ENCODE data around the gene SEBOX. TPM values are rescaled to one million over a fixed set of nuclear protein-coding genes. Genes with fewer than 3 reads are reported as not detected.

SEBOX gene
- total RNA-seq, 1 donor = not detected

DNA sequence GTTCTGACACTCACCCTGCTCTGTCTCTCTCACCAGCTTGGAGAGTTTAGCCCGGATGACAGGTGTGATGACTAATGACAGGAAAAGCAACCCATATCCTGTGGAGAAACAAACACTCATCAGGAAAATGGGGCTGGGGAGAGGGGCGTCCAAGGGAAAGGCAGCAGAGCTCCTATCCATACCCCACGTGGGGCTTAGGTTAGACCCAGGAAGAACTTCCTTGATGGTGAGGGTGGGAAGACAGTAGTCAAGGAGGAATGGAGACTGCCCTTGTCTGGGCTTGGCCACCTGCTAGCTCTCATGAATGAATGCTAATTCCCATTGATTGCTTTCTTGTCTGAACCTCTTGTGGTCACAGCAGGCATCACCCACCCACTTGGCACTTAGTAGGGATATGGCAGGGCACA, 37.2 kb upstream of the SEBOX start:
- no peaks in the 10 kb centered on the region for H3K9me3 ChIP-seq (ENCODE audit: low read depth, low read length)
- H2AFZ ChIP-seq (ENCODE audit: low read length) = no peak overlapping the region
- peak; percentile 73 for DNase-seq (ENCODE audit: insufficient read length, low spot score, missing footprints)
- TF ChIP-seq CTCF (IDR thresholded peaks at IDR 0.05; ENCODE audit: extremely low read depth, low read depth, low read length) = no peak
- H3K27me3 ChIP-seq (ENCODE audit: insufficient read depth, low read length) = no peaks in the 10 kb centered on the region
- H3K4me3 ChIP-seq (ENCODE audit: insufficient read depth, low read length) = no peak overlapping the region
- H3K27ac ChIP-seq (ENCODE audit: low read depth, low read length) = no peak overlapping the region
- H3K79me2 ChIP-seq (ENCODE audit: insufficient read depth, low read length) = no peaks in the 10 kb centered on the region
- H3K4me2 ChIP-seq (ENCODE audit: insufficient read depth, low read length) = no peak overlapping the region
- H3K36me3 ChIP-seq (ENCODE audit: insufficient read depth, low read length) = peaks cover 26% of the 10 kb centered on the region
- peaks cover 4% of the 10 kb centered on the region for H4K20me1 ChIP-seq (ENCODE audit: insufficient read depth, low read length)
- H3K4me1 ChIP-seq (ENCODE audit: insufficient read depth, low read length) = peaks cover 14% of the 10 kb centered on the region

DNA sequence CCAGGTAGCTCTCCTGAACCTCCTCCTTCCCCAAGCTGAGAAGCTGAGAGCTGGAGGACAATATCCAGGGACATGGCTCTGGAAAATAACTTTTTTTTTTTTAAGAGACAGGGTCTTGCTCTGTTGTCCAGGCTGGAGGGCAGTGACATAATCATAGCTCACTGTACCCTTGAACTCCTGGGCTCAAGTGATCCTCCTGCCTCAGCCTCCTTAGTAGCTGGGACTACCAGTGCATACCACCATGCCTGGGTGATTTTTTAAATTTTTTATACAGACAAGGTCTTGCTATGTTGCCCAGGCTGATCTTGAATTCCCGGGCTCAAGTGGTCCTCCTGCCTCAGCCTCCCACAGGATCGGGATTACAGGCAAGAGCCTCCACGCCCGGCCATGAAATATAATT, 34.8 kb upstream of the SEBOX start:
- Histone ChIP-seq H2AFZ (ENCODE audit: low read length) (no peak overlapping the region), H3K79me2 (ENCODE audit: insufficient read depth, low read length) (no peaks in the 10 kb centered on the region), H3K4me2 (ENCODE audit: insufficient read depth, low read length) (no peak overlapping the region), H3K27ac (ENCODE audit: low read depth, low read length) (no peak overlapping the region), H3K4me1 (ENCODE audit: insufficient read depth, low read length) (peaks cover 10% of the 10 kb centered on the region), H3K36me3 (ENCODE audit: insufficient read depth, low read length) (peaks cover 26% of the 10 kb centered on the region), H3K4me3 (ENCODE audit: insufficient read depth, low read length) (no peak overlapping the region), H3K27me3 (ENCODE audit: insufficient read depth, low read length) (no peaks in the 10 kb centered on the region), H3K9me3 (ENCODE audit: low read depth, low read length) (no peaks in the 10 kb centered on the region), H4K20me1 (ENCODE audit: insufficient read depth, low read length) (peaks cover 4% of the 10 kb centered on the region)
- no peak for DNase-seq (ENCODE audit: insufficient read length, low spot score, missing footprints)
- TF ChIP-seq CTCF (IDR thresholded peaks at IDR 0.05; ENCODE audit: extremely low read depth, low read depth, low read length) = no peak

DNA sequence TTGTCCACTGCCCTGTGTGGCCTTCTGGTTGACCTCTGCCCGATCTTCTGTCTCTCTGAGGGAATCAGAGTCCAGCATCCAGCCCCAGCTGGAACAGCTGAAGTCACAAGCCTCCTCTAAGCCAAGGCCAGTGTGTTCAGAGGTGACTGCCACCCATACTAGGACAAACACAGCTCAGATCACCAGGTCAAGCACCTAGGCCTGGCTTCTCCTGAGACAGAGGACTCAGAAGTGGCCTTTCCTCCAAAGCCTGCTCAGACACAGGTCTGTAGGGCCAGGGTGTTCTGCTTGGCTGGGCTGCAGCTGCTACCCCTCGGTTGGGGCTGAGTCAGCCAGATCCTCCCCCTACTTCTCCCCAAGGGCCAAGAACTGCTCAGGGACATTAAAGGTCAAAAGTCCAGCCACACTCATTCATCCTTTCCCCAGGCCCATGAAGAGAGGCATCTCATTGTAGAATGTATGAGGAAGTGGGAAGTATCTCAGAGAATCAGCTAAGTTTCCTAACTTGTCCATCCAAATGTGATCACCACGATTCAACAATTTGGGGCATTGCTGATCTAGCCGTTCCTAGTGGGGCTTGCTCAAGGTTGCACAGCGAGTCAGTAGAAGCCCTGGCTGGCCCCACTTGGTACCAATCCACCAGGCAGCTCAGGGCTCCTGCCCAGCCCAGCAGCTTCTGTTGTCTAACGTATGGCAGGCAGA, 33.4 kb upstream of the SEBOX start:
- H4K20me1 ChIP-seq (ENCODE audit: insufficient read depth, low read length) = peaks cover 4% of the 10 kb centered on the region
- H3K4me2 ChIP-seq (ENCODE audit: insufficient read depth, low read length) = no peak overlapping the region
- TF ChIP-seq CTCF (IDR thresholded peaks at IDR 0.05; ENCODE audit: extremely low read depth, low read depth, low read length) = no peak
- no peak for DNase-seq (ENCODE audit: insufficient read length, low spot score, missing footprints)
- H3K27ac ChIP-seq (ENCODE audit: low read depth, low read length) = no peak overlapping the region
- H3K27me3 ChIP-seq (ENCODE audit: insufficient read depth, low read length) = no peaks in the 10 kb centered on the region
- H2AFZ ChIP-seq (ENCODE audit: low read length) = no peak overlapping the region
- no peaks in the 10 kb centered on the region for H3K79me2 ChIP-seq (ENCODE audit: insufficient read depth, low read length)
- no peak overlapping the region for H3K4me3 ChIP-seq (ENCODE audit: insufficient read depth, low read length)
- H3K9me3 ChIP-seq (ENCODE audit: low read depth, low read length) = no peaks in the 10 kb centered on the region
- H3K36me3 ChIP-seq (ENCODE audit: insufficient read depth, low read length) = peaks cover 26% of the 10 kb centered on the region
- H3K4me1 ChIP-seq (ENCODE audit: insufficient read depth, low read length) = peaks cover 9% of the 10 kb centered on the region

- Histone ChIP-seq H3K36me3 (ENCODE audit: insufficient read depth, low read length) (peaks cover 26% of the 10 kb centered on the region), H3K9me3 (ENCODE audit: low read depth, low read length) (no peaks in the 10 kb centered on the region), H3K4me3 (ENCODE audit: insufficient read depth, low read length) (no peak overlapping the region), H4K20me1 (ENCODE audit: insufficient read depth, low read length) (peaks cover 4% of the 10 kb centered on the region), H3K27ac (ENCODE audit: low read depth, low read length) (no peak overlapping the region), H3K4me2 (ENCODE audit: insufficient read depth, low read length) (no peak overlapping the region), H2AFZ (ENCODE audit: low read length) (no peak overlapping the region), H3K27me3 (ENCODE audit: insufficient read depth, low read length) (no peaks in the 10 kb centered on the region), H3K4me1 (ENCODE audit: insufficient read depth, low read length) (peaks cover 9% of the 10 kb centered on the region), H3K79me2 (ENCODE audit: insufficient read depth, low read length) (no peaks in the 10 kb centered on the region)
- no peak for TF ChIP-seq CTCF (IDR thresholded peaks at IDR 0.05; ENCODE audit: extremely low read depth, low read depth, low read length)
- peak; percentile 67 for DNase-seq (ENCODE audit: insufficient read length, low spot score, missing footprints)
Observed at GRCh38 chr17:28397687-28398279, 32.8 kb upstream of the SEBOX start.

Data from osteoblast (primary cell).